SK-N-SH (cell line): ENCODE measurements around the gene RNF121. TPM values are rescaled to one million over a fixed set of nuclear protein-coding genes. Genes with fewer than 3 reads are reported as not detected.

Experiments used
- CTCF ChIA-PET: fragments of 300-600, 350-600 bp; formaldehyde crosslinking; extraction: SDS; loops from one replicate; lab custom pipeline; 2021; lab: Yijun Ruan, JAX
- POLR2A ChIA-PET: fragments of 350-600 bp; sonication (Branson Sonifier 250); formaldehyde crosslinking; extraction: SDS; loops from one replicate; lab custom pipeline; 2020; ENCODE audit warnings: antibody characterized with exemption, inconsistent platforms; lab: Yijun Ruan, JAX
- DNase-seq: peaks from one replicate; pipeline ENCODE4 v3.0.0; 2012
- H2AFZ ChIP-seq: fragments of 200-600 bp; sonication (generic); 2 replicates; pipeline ENCODE4 v1.8.1; 2016; ENCODE audit warnings: antibody characterized with exemption, mild to moderate bottlenecking, low read depth
- H3F3A ChIP-seq: fragments of 200-600 bp; sonication (generic); replicated peaks from 2 replicates; pipeline ENCODE3; 2016; ENCODE audit warnings: antibody characterized with exemption, mild to moderate bottlenecking; ENCODE audit not compliant: insufficient read depth
- H3K27ac ChIP-seq, 2 experiments: fragments of 200-500 bp in 1 of 2; fragments of 200-600 bp in 1 of 2; sonication (Bioruptor generic) in 1 of 2; sonication (generic), shearing (Covaris generic) in 1 of 2; 2 replicates each; pipeline versions ENCODE4 v1.5.1 to v1.6.1; 2014 to 2016; ENCODE audit warnings: low read depth in 2 of 2, inconsistent platforms in 1 of 2, low read length in 1 of 2, mild to moderate bottlenecking in 1 of 2, mixed read lengths in 1 of 2
- H3K27me3 ChIP-seq: fragments of 200-600 bp; sonication (generic), shearing (Covaris generic); 2 replicates; pipeline ENCODE4 v1.6.1; 2016; ENCODE audit warnings: mixed run types; ENCODE audit not compliant: insufficient read depth
- H3K36me3 ChIP-seq, 2 experiments: fragments of 200-500 bp in 1 of 2; fragments of 200-600 bp in 1 of 2; sonication (Bioruptor generic) in 1 of 2; sonication (generic) in 1 of 2; replicated peaks in 1 of 2; 2 replicates each; pipeline versions ENCODE3 to v1.5.1; 2014 to 2016; ENCODE audit warnings: low read length in 1 of 2, mild to moderate bottlenecking in 1 of 2; ENCODE audit not compliant: insufficient read depth in 2 of 2, control insufficient read depth in 1 of 2
- H3K4me1 ChIP-seq, 2 experiments: fragments of 200-500 bp in 1 of 2; fragments of 200-600 bp in 1 of 2; sonication (Bioruptor generic) in 1 of 2; sonication (generic), shearing (Covaris generic) in 1 of 2; 2 replicates each; pipeline versions ENCODE4 v1.5.1 to v1.6.1; 2014 to 2016; ENCODE audit warnings: low read depth in 1 of 2, low read length in 1 of 2, mixed run types in 1 of 2; ENCODE audit not compliant: insufficient read depth in 2 of 2, control insufficient read depth in 1 of 2
- H3K4me2 ChIP-seq: fragments of 200-600 bp; sonication (generic), shearing (Covaris generic); 2 replicates; pipeline ENCODE4 v1.6.1; 2017; ENCODE audit warnings: mixed run types
- H3K4me3 ChIP-seq, 2 experiments: fragments of 200-500 bp in 1 of 2; fragments of 200-600 bp in 1 of 2; sonication (Bioruptor generic) in 1 of 2; sonication (generic), shearing (Covaris generic) in 1 of 2; 2 replicates each; pipeline versions ENCODE4 v1.5.1 to v1.8.1; 2014 to 2016; ENCODE audit warnings: low read depth in 2 of 2, inconsistent platforms in 1 of 2, low read length in 1 of 2, mild to moderate bottlenecking in 1 of 2, mixed read lengths in 1 of 2, moderate library complexity in 1 of 2
- H3K79me2 ChIP-seq: fragments of 200-600 bp; sonication (generic); 2 replicates; pipeline ENCODE4 v1.8.1; 2017; ENCODE audit warnings: mild to moderate bottlenecking; ENCODE audit not compliant: insufficient read depth
- H3K9ac ChIP-seq: fragments of 200-600 bp; sonication (generic); 2 replicates; pipeline ENCODE4 v1.6.1; 2017; ENCODE audit warnings: mixed run types
- H3K9me2 ChIP-seq: fragments of 200-600 bp; sonication (generic); 2 replicates; pipeline ENCODE4 v1.6.1; 2017; ENCODE audit warnings: mixed run types
- H3K9me3 ChIP-seq: fragments of 200-600 bp; sonication (generic); 2 replicates; pipeline ENCODE4 v1.6.1; 2017; ENCODE audit warnings: mixed run types, mild to moderate bottlenecking, moderate library complexity
- H4K20me1 ChIP-seq: fragments of 200-600 bp; sonication (generic); 2 replicates; pipeline ENCODE4 v1.6.1; 2017; ENCODE audit warnings: mild to moderate bottlenecking, mixed run types; ENCODE audit not compliant: insufficient read depth
- EP300 ChIP-seq, 2 experiments: IDR thresholded peaks; 2 replicates each; pipeline versions ENCODE4 v1.4.0 to v1.6.1; 2012; ENCODE audit warnings: borderline replicate concordance in 1 of 2, low read depth in 1 of 2, low read length in 1 of 2
- EZH2phosphoT487 ChIP-seq: fragments of 200-600 bp; sonication (generic); IDR thresholded peaks from 2 replicates; pipeline ENCODE4 v1.6.1; 2017; ENCODE audit warnings: low read depth, mixed run types, mild to moderate bottlenecking, antibody characterized with exemption, moderate library complexity, borderline replicate concordance
- FOXJ3 ChIP-seq: sonication (generic); formaldehyde crosslinking; IDR thresholded peaks from 2 replicates; pipeline ENCODE4 v1.5.1; 2020; ENCODE audit warnings: mild to moderate bottlenecking, missing genetic modification reagents
- FOXM1 ChIP-seq: IDR thresholded peaks from 2 replicates; pipeline ENCODE4 v1.4.0; 2012; ENCODE audit warnings: low read depth, mild to moderate bottlenecking
- GATA2 ChIP-seq: sonication (generic); formaldehyde crosslinking; IDR thresholded peaks from 2 replicates; pipeline ENCODE4 v1.5.0; 2020; ENCODE audit warnings: mild to moderate bottlenecking, missing genetic modification reagents
- MEF2A ChIP-seq: IDR thresholded peaks from 2 replicates; pipeline ENCODE4 v1.4.0; 2012; ENCODE audit warnings: low read depth, borderline replicate concordance
- MXI1 ChIP-seq: IDR thresholded peaks from 2 replicates; pipeline ENCODE4 v1.6.1; 2012; ENCODE audit warnings: mild to moderate bottlenecking, low read depth, low read length, improper control_type of control experiment
- NFIC ChIP-seq: IDR thresholded peaks from 2 replicates; pipeline ENCODE4 v1.4.0; 2012; ENCODE audit warnings: borderline replicate concordance
- NRF1 ChIP-seq: IDR thresholded peaks from 2 replicates; pipeline ENCODE4 v1.6.1; 2012; ENCODE audit warnings: low read depth, mild to moderate bottlenecking, low read length
- POLR2AphosphoS5 ChIP-seq: IDR thresholded peaks from 2 replicates; pipeline ENCODE4 v1.6.1; 2012; ENCODE audit warnings: low read depth, low read length
- RAD21 ChIP-seq: IDR thresholded peaks from 2 replicates; pipeline ENCODE4 v1.6.1; 2012; ENCODE audit warnings: mild to moderate bottlenecking, low read length
- RCOR1 ChIP-seq: fragments of 150-350 bp; IDR thresholded peaks from 2 replicates; pipeline ENCODE4 v1.6.1; 2017; ENCODE audit warnings: antibody characterized with exemption, low read length
- RFX5 ChIP-seq: IDR thresholded peaks from 2 replicates; pipeline ENCODE4 v1.6.1; 2012; ENCODE audit warnings: mild to moderate bottlenecking, improper control_type of control experiment, low read length
- RXRA ChIP-seq: IDR thresholded peaks from 2 replicates; pipeline ENCODE4 v1.4.0; 2012; ENCODE audit warnings: low read depth, mild to moderate bottlenecking, borderline replicate concordance
- SMC3 ChIP-seq: IDR thresholded peaks from 2 replicates; pipeline ENCODE4 v1.6.1; 2012; ENCODE audit warnings: low read depth, low read length, improper control_type of control experiment
- TAF1 ChIP-seq: IDR thresholded peaks from 2 replicates; pipeline ENCODE4 v1.6.1; 2012; ENCODE audit warnings: low read depth, mild to moderate bottlenecking, low read length, moderate library complexity, borderline replicate concordance
- TCF12 ChIP-seq: IDR thresholded peaks from 2 replicates; pipeline ENCODE4 v1.4.0; 2012
- TEAD4 ChIP-seq: IDR thresholded peaks from 2 replicates; pipeline ENCODE4 v1.4.0; 2012; ENCODE audit warnings: mild to moderate bottlenecking, borderline replicate concordance; ENCODE audit not compliant: insufficient read depth
- YY1 ChIP-seq: IDR thresholded peaks from 2 replicates; pipeline ENCODE4 v1.4.0; 2012; ENCODE audit warnings: low read depth, mild to moderate bottlenecking
- WGBS: methylation state at CpG from one replicate; pipeline ENCODE4 v1.1.6; 2017; ENCODE audit warnings: low lambda C conversion rate; 5-methylcytosine and 5-hydroxymethylcytosine counted together
- polyA plus RNA-seq, 3 experiments: library from polyadenylated mRNA; depleted of rRNA; stranded (reverse); fragments of >200 nt; gene quantifications; 2 replicates each; pipeline ENCODE4 v1.2.3, GENCODE V29; 2012
- TF ChIP-seq, protein P1 (sequence below): IDR thresholded peaks from 2 replicates; pipeline ENCODE4 v1.4.0; 2012; ENCODE audit warnings: low read depth, borderline replicate concordance
- TF ChIP-seq, protein P2 (sequence below): IDR thresholded peaks from 2 replicates; pipeline ENCODE4 v1.4.0; 2012; ENCODE audit warnings: low read depth, borderline replicate concordance
- TF ChIP-seq, protein P3 (sequence below): IDR thresholded peaks from 2 replicates; pipeline ENCODE4 v1.4.0; 2012; ENCODE audit warnings: low read depth

RNF121 gene
- polyA plus RNA-seq, 1 of the 3 experiments (the other 2 are of a cell fraction) = 49.5 TPM

DNA sequence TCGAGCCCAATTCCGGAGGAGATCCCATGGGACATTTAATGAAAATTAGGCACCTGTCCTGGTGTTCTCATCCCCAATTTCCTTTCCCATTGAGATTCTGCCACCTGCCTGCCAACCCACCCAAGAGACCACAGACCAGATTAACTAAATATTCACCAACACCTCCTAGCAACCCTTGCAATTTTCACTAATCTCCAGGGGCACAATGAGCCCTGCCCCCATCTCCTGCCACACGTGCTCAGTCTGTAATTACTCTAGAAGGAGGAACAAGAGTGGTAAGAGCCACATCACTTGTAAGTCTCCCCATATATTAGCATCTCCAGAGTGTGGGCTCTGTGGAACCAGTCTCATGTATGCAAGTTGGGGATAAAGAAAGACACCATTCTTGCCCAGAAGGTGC, 107.8 kb downstream of the RNF121 start (continued):
- no peak for TF ChIP-seq RAD21
- TF ChIP-seq FOXM1 = no peak
- TF ChIP-seq EZH2phosphoT487 = no peak
- TF ChIP-seq, protein P1, sequence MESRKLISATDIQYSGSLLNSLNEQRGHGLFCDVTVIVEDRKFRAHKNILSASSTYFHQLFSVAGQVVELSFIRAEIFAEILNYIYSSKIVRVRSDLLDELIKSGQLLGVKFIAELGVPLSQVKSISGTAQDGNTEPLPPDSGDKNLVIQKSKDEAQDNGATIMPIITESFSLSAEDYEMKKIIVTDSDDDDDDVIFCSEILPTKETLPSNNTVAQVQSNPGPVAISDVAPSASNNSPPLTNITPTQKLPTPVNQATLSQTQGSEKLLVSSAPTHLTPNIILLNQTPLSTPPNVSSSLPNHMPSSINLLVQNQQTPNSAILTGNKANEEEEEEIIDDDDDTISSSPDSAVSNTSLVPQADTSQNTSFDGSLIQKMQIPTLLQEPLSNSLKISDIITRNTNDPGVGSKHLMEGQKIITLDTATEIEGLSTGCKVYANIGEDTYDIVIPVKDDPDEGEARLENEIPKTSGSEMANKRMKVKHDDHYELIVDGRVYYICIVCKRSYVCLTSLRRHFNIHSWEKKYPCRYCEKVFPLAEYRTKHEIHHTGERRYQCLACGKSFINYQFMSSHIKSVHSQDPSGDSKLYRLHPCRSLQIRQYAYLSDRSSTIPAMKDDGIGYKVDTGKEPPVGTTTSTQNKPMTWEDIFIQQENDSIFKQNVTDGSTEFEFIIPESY = no peak
- no peak for TF ChIP-seq MEF2A
- TF ChIP-seq FOXJ3 (CRISPR knock-in tag) = no peak
- no peak for TF ChIP-seq POLR2AphosphoS5
- TF ChIP-seq, all 33 proteins: peak for 0

DNA sequence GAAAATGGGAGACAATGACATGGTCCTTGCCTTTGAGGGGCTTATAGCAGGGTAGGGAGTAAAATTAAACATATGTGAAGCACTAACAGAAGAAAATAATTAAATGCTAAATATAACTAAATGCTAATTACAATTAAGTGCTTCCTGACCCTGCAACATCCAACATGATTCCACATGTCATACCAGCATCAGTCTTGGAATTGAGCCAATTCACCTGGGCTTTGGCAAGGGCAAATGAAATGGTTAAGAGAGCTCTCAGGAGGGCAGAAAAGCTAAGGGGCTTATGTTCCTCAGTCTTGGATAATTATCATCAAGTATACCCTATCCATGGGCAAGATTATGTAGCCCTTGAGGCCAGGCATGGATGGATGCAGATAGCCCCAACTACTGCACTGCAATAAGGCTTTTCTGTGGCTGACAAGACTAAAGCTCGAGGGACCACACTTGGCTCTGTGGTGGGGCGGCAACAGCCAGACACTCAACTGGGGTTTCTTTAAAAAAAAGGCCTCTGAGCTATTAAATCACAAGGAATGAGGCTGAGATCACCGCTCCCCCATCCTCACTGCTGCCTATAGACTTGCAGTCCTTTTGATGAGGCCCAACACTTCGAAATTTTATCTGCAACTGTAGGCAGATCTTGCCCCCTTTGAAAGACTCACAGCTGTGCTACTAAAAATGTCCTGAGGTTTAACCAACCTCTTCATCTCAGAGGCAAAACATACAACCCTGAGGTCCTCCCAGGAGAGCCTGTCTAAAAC, 108.9 kb downstream of the RNF121 start:
- H3K4me1 ChIP-seq = peaks cover 18 to 38% of the 10 kb centered on the region in 2 experiments
- no peaks in the 10 kb centered on the region for H3K9me3 ChIP-seq
- peak overlapping the region; percentile 64 to 67 for H3K4me3 ChIP-seq
- no peaks in the 10 kb centered on the region for H3K27me3 ChIP-seq
- no peak for TF ChIP-seq SMC3
- TF ChIP-seq RFX5 = no peak
- no peak for TF ChIP-seq GATA2
- TF ChIP-seq POLR2AphosphoS5 = no peak
- TF ChIP-seq TCF12 = no peak
- H2AFZ ChIP-seq = no peak overlapping the region
- DNase-seq = no peak
- peak overlapping the region; percentile 91 for H3K4me2 ChIP-seq
- peaks cover 10 to 30% of the 10 kb centered on the region in 2 experiments for H3K36me3 ChIP-seq
- H3F3A ChIP-seq = peaks cover 25% of the 10 kb centered on the region
- CTCF ChIA-PET = interaction anchor here (0.6 to 5.2 kb wide), 7 partner anchors 9 to 568 kb away, joined by 3 to 30 read pairs (median 11); no protein-coding TSS in a partner anchor
- POLR2A ChIA-PET = interaction anchor here (0.8 to 4.0 kb wide), 7 partner anchors 7 to 67 kb away, joined by 3 to 21 read pairs (median 5); no protein-coding TSS in a partner anchor
- H3K9me2 ChIP-seq = no peaks in the 10 kb centered on the region
- H3K9ac ChIP-seq = peak overlapping the region; percentile 84; the same call in 1 of the 2 replicates
- peak overlapping the region; percentile 97 to 99; a peak in 3 of 4 replicates for H3K27ac ChIP-seq
- WGBS = 71% methylated on average over 4 of the region's 4 CpGs
- peaks cover 93% of the 10 kb centered on the region for H3K79me2 ChIP-seq
- H4K20me1 ChIP-seq = peaks cover 35% of the 10 kb centered on the region

DNA sequence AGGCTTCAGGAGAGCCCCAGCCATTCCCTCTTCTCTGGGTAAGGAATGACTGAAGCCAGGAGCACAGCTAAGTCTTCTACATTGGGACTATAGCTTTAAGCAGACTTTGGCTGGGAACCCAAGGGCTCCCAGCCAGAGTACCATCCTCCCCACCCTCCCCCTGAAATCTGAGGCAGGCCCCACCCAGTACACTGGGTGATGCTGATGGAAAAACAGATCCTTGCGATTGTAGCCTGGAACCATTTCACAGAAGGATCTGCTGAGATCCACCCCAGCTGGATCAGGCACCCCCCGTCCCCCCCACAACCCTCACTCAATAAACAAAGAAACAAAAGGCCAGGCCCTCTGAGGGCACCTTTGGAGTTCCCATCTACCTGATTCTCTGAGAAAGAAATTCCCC, 109.6 kb downstream of the RNF121 start:
- peak overlapping the region; percentile 64 to 67 for H3K4me3 ChIP-seq
- H3K4me2 ChIP-seq = peak overlapping the region; percentile 91
- H3K9me2 ChIP-seq = no peaks in the 10 kb centered on the region
- peak overlapping the region; percentile 84; the same call in 1 of the 2 replicates for H3K9ac ChIP-seq
- no peaks in the 10 kb centered on the region for H3K9me3 ChIP-seq
- peaks cover 10 to 26% of the 10 kb centered on the region in 2 experiments for H3K36me3 ChIP-seq
- ChIA-PET CTCF (interaction anchor here (0.6 to 5.2 kb wide), 8 partner anchors 9 to 567 kb away, joined by 3 to 30 read pairs (median 8); no protein-coding TSS in a partner anchor), POLR2A (interaction anchor here (0.8 to 4.0 kb wide), 11 partner anchors 8 to 373 kb away, joined by 3 to 21 read pairs (median 4); partner anchors contain the start of genes ANAPC15 and PHOX2A)
- peak; percentile 52 for DNase-seq
- peaks cover 18 to 40% of the 10 kb centered on the region in 2 experiments for H3K4me1 ChIP-seq
- H3K27ac ChIP-seq = peak overlapping the region; percentile 97 to 99
- no peaks in the 10 kb centered on the region for H3K27me3 ChIP-seq
- H3K79me2 ChIP-seq = peaks cover 95% of the 10 kb centered on the region
- peaks cover 34% of the 10 kb centered on the region for H4K20me1 ChIP-seq
- WGBS = 5% methylated on average over 2 of the region's 2 CpGs
- H3F3A ChIP-seq = peaks cover 26% of the 10 kb centered on the region
- no peak overlapping the region for H2AFZ ChIP-seq
- TF ChIP-seq RXRA (no peak), MEF2A (no peak), POLR2AphosphoS5 (no peak), RAD21 (no peak), TEAD4 (no peak), FOXJ3 (CRISPR knock-in tag) (no peak), YY1 (no peak), NFIC (peak; percentile 72), EP300 (IDR thresholded peaks at IDR 0.05; ENCODE audit: borderline replicate concordance in 1 of 2, low read depth in 1 of 2, low read length in 1 of 2) (0 out of 4 replicates have a peak, but pooled peaks of 1 of the 2 experiments have one; percentile 33), RCOR1 (no peak), TAF1 (0 out of 2 replicates have a peak, but pooled peaks have one; percentile 52), NRF1 (no peak), GATA2 (no peak), EZH2phosphoT487 (no peak), MXI1 (no peak), FOXM1 (no peak)
- TF ChIP-seq, protein P2, sequence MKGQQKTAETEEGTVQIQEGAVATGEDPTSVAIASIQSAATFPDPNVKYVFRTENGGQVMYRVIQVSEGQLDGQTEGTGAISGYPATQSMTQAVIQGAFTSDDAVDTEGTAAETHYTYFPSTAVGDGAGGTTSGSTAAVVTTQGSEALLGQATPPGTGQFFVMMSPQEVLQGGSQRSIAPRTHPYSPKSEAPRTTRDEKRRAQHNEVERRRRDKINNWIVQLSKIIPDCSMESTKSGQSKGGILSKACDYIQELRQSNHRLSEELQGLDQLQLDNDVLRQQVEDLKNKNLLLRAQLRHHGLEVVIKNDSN = no peak
- TF ChIP-seq, protein P3, sequence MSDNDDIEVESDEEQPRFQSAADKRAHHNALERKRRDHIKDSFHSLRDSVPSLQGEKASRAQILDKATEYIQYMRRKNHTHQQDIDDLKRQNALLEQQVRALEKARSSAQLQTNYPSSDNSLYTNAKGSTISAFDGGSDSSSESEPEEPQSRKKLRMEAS = 0 out of 2 replicates have a peak, but pooled peaks have one; percentile 29
